Measurements from ENCODE around the gene PAQR8. TPM values are rescaled to one million over a fixed set of nuclear protein-coding genes. Genes with fewer than 3 reads are reported as not detected.

PAQR8 gene
- total and polyA plus RNA-seq, 2 of the 13 experiments (the other 11 are each of a cell fraction or from before 2014, with no cell fraction given), result 37.7 to 50.7 TPM

DNA sequence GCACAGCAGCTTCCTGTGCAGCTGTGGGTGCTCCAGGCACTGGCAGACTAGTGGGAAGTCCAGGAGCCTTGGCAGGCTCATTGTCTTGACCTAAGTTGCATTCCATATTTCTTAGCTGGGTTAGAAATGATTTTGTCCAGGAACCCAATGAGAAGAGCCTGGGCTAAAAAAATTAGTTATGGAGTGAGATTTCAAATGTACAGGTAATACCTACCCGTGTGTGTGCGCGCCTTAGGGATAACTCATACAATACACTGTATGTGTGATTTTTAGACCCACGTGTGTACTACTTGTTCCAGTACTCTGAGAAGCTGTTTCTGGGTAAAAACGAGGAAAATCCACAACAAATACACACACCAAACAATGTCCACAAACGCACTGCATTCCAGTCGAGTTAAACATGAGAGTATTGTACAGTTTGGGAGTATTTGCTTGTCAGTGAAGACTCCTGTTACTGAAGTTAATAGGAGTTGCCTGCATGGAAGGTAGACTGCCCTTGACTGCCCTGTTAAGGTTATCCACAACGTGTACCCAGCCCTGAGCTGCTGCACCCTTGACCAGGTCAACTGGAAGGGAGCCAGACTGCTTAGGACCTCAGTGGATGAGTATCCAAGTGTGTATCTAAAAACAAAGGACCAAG, 1.4 kb downstream of the PAQR8 start (continued):
- TF ChIP-seq ZBTB40 (IDR thresholded peaks at IDR 0.05), result no peak
- no peak for TF ChIP-seq ZBTB40 (CRISPR knock-in tag; IDR thresholded peaks at IDR 0.05)
- no peak for TF ChIP-seq ZNF496 (CRISPR knock-in tag; IDR thresholded peaks at IDR 0.05; ENCODE audit: insufficient replicate concordance)
- TF ChIP-seq GLMP (CRISPR knock-in tag; IDR thresholded peaks at IDR 0.05; ENCODE audit: borderline replicate concordance), result no peak
- no peak for TF ChIP-seq KLF15 (CRISPR knock-in tag; IDR thresholded peaks at IDR 0.05; ENCODE audit: borderline replicate concordance)
- TF ChIP-seq CHD2 (IDR thresholded peaks at IDR 0.05; ENCODE audit: low read depth, low read length), result no peak
- no peak for TF ChIP-seq ZNF749 (CRISPR knock-in tag; IDR thresholded peaks at IDR 0.05; ENCODE audit: borderline replicate concordance)
- no peak for TF ChIP-seq ZNF329 (CRISPR knock-in tag; IDR thresholded peaks at IDR 0.05; ENCODE audit: low read depth)
- TF ChIP-seq ZBTB4 (CRISPR knock-in tag; IDR thresholded peaks at IDR 0.05; ENCODE audit: borderline replicate concordance), result no peak
- no peak for TF ChIP-seq RFX1 (IDR thresholded peaks at IDR 0.05)
- no peak for TF ChIP-seq ZNF18 (CRISPR knock-in tag; IDR thresholded peaks at IDR 0.05; ENCODE audit: insufficient replicate concordance)
